ENCODE results near the gene TRRAP.
"Not testable (repeated sequence)": the region's sequence is repeated elsewhere in the genome, so short reads cannot be mapped to it uniquely, and the experiment has no call there.

Gene TRRAP

DNA sequence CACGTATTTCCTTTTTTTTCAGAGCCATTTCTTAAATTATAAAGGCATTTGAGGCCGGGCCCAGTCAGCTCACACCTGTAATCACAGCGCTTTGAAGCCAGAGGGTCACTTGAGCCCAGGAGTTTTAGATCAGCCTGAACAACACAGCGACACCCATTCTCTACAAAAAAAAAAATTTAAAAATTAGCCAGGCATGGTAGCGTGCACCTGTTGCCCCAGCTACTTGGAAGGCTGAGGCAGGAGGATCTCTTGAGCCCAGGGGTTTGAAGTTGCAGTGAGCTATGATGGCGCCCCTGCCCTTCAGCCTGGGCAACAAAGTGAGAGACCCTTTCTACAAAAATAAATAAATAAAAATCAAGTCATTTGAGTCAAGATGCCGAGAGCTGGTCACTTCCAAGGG is 11.6 kb upstream of the TRRAP start:
- DNase-seq = no peak

DNA sequence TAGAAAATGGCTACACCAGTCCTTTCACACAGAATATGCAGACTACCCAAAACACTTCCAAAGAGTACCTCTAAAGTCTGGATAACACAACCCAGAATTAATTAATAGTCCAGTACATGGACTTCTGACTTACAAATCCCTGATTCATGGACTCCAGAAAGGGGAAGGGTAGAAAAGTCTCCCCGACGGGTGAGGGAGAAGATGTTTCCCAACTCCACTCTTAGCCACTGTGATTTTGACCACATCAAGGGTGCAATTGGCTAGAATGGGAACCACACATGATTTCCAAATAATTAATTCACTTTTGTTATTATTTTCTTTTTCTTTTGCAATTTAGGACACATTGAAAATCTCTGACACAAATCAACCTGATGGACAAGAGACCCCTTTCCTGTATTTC is 9.9 kb upstream of the TRRAP start:
- DNase-seq = no peak

DNA sequence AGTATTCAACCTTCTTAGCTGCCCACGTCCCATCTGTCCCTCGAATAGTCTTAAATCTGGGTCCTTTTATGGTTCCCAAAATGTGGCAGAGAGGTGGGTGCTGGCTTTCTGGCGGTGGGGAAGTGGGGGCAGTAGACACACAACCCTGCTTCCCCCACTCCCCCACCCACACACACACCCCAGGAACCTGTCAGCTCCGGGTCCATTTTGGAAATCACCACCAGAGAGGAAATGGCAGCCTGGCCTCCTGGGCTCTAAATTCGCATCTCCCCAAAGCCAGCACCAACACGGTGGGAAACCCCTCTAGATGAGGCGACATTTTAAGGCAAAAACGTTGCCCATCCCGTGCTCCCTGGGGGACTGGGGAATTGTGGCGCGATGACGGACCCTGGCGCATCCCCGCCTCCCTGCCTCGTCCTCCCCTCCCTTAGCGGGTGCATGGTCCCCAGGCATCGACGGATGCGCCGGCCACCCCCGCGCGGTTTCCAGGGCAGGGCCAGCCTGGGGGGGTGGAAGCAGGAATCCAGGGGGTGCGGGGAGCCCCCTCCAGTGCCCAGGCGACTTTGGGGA is 9.2 kb upstream of the TRRAP start:
- no peak for DNase-seq

DNA sequence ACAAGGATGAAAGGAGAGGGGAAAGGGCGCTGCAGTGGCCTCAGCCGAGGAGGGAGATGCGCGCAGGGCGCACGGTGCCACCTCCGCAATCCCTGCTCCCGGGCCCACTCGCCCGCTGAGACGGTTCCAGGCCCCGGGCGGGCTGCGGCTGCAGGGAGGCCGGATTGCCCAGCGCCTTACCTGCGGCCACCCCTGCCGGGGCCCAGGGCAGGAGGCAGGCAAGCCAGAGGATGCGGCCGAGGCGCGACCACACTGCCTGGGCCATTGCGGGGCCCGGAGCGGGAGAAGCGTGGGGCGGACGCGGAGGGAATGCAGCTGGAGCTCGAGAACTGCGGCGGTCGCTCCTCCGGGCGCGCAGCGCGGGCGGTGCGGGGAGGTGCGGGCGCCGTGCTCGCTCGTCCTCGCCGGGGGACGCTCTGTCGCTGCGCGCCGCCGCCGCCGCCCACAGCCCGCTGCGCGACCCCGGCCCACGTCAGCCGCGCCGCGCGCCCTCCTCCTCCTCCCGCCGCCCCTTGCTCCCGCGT is 8.7 kb upstream of the TRRAP start, which contains the start of gene TMEM130:
TSS of gene TMEM130 (minus strand) at position 418 of the 524 bp plus-strand sequence. CDS start at position 265, 153 bp downstream.
- peak; percentile 70 for DNase-seq

DNA sequence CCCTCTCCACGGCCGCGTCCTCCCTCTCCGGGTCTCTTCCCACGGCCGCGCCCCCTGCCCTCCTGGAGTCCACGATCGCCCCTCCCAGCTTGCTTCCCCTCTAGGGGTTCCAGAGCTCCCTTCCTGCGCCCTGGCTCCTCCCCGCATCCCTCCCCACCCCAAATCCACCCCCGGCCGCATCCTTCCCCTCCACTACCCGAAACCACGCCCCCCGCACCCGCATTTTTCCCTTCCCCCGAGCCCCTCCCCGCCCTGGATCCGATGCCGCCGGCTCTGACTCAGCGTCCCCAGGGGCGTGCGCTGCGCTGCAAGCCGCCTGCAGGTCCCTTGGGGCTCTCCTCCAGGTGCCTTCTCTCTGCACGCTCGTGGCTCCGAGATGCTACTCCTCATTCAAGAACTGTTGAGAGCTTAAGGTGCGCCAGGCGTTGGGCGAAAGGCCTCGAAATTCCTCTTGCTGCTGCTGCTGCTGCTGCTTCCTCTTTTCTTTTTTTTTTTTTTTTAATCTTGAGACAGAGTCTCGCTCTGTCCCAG is 8.1 kb upstream of the TRRAP start:
- DNase-seq = peak; percentile 76

DNA sequence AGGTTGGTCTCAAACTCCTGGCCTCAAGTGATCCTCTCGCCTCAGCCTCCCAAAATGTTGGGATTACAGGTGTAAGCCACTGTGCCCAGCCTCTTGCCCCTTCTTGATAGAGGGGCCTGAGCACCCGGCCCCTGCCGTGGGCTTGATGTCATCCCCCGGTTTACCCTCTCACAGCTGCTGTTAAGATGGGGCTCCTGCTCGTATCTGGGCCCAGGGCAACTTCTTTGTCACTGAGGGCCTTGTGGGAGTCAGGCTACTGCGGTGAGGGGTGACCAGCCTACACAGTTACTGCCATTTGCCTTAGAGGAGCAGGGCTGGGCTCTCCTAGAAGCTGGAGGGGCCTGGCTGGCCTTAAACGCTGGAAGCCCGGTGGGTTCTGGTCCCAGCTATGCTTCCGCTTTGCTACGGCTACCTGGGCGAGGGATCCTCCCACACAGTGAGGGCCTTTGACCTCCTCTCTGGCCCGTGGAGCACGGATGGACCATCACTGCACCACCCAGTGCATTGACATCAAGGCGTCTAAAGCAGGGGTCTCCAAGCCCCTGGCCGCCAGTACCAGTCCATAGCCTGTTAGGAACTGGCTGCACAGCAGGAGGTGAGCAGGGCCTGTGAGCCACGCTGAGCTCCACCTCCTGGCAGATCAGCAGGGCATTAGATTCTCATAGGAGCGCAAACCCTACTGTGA is 7.4 kb upstream of the TRRAP start:
- no peak for DNase-seq

DNA sequence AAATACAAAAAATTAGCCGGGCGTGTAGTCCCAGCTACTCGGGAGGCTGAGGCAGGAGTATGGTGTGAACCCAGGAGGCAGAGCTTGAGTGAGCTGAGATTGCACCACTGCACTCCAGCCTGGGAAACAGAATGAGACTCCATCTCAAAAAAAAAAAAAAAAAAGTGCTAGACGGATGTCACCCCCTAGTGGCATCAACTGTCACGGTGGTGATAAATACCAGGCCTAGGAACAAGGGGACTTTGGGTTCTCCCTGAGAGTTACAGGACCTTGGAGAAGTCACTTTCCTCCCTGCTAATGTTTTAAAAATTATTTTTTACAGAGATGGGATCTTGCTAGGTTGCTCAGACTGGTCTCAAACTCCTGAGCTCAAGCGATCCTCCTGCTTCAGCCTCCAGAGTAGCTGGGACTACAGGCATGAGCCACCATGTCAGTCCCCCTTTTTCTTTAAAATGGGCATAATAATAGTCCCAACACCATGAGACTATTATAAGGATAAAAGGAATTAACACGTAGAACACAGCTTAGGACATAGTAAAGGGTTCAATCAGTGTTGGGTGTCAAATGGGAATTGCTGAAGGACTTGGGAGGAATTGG is 5.9 kb upstream of the TRRAP start:
- peak; percentile 36 for DNase-seq

DNA sequence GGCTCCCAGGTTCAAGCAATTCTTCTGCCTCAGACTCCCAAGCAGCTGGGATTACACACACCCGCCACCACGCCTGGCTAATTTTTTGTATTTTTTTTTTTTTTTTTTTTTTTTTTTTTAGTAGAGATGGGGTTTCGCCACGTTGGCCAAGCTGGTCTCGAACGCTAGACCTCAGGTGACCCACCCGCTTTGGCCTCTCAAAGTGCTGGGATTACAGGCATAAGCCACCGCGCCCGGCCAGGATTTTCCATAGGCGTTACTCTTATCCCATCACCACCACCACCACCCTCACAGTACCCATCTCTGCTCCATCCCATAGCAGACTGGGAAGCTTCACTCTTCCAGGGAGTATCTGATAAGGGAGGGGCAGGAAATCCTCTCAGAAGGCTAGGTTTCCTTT is 4.7 kb upstream of the TRRAP start:
- not testable (repeated sequence) for DNase-seq

DNA sequence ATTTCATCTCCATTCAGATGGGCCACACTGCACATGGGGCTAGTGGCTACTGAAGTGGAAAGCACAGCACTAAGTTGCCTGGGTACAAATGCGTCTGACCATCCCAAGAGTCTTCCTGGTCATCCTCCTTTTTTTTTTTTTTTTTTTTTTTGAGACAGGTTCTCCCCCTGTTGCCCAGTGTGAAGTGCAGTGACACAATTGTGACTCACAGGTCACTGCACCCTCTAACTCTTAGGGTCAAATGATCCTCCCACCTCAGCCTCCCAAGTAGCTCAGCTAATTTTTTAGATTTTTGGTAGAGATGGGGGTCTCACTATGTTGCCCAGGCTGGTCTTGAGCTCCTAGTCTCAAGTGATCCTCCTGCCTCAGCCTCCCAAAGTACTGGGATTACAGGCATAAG is 3.4 kb upstream of the TRRAP start:
- no peak for DNase-seq

DNA sequence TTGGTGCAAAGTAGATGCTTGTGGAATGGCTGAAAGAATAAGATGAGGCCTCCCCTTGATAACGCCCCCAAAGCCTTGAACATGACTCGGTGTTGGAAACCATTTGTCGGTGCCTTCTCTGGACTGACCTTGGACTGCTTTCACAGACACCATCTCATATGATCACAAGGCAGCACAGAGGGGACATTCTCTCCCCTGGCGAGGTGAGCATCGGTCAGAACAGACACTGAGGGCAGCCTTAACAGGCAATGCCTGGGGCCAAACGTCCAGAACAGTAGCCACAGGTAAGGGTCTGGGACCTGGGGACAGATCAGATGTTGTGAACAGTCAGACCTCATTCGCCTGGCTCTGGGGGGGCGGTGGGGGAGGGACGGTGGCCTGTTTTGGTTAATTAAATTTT is 2.8 kb upstream of the TRRAP start:
- DNase-seq = no peak

DNA sequence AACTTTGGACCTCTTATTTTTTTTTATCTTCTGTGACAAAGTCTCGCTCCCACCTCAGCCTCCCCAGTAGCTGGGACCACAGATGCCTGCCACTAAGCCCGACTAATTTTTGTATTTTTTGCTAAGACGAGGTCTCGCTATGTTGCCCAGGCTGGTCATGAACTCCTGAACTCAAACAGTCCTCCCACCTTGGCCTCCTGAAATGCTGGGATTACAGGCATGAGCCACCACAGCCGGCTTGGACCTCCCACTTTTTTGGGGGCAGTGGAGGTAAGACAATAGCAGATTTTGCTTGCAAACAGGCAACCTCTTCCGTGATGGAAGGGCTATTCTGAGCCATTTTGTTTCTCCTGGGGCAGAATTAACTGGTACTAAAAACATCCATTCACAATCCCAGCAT is 1.2 kb upstream of the TRRAP start:
- DNase-seq = no peak

DNA sequence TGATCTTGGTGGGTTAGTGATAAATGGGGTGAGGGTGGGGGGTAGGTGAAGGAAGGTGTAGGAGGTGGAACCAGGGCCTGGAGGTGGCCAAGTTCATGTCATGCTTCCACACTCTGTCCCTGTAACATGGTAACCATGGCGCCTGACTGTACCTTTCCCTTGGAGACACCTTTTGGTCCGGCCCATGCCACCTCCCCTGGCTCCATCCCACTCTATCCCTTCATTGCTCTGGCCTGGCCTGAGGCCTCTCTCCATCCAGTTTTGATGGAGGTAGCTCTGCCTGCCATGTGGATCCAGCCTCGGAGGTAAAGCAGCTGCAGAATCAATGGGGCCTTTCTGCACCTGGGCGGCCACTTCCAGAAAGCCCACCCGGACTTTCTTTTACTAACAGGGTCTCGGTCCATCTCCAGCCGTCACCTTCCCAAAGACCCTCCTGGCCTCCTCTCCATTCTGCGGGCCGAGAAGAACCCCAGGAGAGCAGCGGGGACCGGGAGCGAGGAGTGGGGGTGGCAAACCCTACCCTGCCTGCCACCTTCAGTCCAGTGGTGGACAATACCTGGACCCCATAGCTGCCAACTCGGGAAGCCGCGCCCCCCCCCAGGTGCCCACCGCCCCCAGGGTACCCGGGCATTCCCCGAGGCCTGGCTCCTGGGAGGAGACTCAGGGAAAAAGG is 504 bp upstream of the TRRAP start:
- no peak for DNase-seq

DNA sequence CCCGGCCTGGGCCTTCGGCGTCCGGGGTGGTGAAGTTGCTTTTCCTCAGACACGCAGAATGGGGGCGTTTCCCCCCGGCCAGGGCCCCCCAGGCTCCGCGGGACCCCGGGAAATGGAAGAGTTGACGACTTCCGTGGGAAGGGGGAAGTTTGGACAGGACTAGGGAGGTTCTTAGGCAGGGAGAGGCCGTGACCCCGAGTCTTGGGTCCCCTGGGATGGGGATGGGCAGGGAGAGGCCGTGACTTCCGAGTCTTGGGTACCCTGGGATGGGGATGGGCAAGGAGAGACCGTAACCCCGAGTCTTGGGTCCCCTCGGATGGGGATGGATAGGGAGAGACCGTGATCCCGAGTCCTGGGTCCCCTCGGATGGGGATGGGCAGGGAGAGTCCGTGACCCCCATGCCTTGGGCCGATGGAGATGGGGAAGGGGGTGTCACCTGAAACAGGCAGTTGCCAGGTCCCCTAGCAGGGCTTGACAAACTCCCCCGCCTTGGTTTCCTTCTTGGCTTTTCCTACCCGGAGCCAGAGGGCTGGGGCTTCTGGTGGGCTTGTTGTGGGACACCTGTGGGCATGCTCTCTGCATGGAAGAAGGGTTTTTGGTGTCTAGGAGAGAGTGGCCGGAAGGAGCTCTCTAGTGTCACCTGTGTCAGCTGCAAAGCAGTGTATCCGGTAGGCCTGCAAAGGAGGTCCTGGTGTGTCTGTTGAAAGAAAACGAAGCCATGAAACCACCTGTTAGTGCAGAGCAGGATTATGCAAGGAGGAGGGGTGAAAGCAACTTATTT is 1.1 kb downstream of the TRRAP start:
- DNase-seq = peak; percentile 30

DNA sequence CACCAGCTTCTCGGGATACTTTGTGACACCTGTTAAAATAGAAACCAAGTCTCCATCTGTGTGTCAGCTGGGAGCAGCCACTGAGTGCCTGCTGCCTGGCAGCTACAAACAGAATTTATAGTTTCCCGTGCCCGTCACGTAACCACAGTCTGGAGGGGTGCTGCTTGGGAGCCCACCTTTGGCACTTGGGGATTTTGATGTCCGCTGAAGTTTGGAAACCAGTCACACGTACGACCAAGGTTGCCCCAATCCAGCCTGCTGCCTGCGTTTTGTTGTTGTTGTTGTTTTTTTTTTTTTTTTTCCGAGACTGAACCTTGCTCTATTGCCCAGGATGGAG is 1.6 kb downstream of the TRRAP start:
- no peak for DNase-seq

DNA sequence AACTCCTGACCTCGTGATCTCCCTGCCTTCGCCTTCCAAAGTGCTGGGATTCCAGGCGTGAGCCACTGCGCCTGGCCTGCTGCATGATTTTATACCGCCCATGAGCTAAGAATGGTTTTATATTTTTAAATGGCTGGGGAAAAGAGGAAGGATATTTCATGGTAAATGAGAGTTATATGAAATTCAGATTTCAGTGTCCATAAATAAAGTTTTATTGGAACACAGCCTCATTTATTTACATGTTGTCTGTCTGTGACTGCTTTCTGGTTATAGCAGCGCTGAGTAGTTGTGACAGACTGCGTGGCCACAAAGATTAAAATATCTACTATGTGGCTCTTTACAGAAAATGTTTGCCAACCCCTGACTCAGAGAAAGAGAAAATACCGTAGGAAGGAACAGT is 2.2 kb downstream of the TRRAP start:
- DNase-seq = no peak

DNA sequence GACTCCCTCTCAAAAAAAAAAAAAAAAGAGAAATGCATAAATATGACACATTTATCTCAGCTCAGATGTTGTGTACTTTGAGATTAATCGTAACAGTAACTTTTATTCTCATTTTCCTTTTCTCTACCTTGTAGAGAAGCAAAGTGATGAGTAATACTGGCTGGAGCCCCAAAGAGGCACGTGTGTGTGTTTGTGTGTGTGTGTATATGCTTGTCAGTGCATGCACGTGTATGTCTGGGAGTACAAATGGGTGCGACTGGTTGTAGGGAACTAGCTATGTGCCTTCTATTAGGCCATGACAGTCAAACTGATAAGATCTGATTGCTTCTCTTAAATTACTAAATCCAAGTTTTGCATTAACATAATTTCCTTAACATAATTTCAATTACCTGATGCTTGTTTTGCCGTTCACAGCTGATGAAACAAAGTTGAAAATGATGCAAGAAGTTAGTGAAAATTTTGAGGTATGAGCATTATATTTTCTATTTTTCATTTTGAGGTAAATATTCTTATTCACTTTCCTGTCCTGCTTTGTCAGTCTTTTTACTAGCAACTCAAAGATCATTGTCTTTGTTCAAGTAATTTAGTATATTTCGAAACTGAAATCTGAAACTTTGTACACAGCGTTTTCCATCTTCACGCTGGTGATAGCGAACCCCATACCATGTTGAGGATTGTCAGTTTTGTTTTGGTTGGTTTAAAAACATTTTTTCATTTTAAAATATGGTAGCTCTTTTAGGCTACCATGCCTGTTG is 3.4 kb downstream of the TRRAP start:
- no peak for DNase-seq

DNA sequence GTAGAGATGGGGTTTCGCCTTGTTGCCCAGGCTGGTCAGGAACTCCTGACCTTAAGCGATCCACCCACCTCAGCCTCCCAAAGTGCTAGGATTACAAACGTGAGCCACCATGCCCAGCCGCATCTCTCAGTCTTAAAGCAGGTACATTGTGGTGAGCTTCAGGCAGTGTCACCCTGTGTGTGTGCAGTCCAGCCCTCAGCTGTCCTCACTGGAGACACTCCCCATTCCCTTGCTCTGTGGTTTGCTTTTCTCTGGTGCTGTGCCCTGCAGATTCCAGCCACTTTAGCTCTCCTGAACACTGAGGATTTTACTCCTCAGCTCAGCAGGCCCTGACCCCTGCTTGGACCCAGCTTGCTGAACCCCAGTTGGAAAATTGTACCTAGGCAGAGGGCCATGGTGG is 6.1 kb downstream of the TRRAP start:
- DNase-seq = no peak

DNA sequence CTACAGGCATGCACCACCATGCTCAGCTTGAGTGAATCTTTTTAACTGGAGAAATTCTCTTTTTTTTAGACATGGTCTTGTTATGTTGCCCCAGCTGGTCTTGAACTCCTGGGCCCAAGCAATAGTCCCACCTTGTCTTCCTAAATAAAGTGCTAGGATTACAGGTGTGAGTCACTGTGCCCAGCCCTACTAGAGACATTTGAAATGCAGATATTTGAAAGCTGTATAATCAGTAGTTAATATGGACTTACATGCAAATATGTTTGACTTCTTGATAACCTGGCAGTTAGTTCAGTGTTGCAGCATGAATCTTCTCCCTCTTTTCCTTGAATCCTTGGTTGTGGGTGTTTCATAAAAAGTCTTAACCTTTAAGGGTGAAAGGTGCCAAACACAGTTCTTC is 8.7 kb downstream of the TRRAP start:
- DNase-seq = no peak

DNA sequence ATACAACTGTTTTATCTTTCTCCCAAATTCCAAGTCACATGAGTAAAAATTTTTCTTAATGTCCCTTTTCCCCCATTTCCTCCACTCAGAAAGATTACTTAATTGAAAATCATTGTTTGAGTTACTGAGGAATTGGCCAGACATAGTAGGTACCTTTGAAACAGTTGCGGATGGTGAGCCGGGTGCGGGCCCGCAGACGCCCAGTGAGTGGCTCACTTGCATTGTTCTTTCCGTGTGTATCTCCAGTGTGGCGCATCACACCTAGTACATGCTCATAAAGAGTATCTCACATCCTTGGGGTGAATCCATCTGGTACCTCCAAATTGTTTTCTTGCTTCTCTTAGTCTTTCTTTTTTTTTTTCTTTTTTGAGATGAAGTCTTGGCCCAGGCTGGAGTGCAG is 14.3 kb downstream of the TRRAP start:
- DNase-seq = no peak

DNA sequence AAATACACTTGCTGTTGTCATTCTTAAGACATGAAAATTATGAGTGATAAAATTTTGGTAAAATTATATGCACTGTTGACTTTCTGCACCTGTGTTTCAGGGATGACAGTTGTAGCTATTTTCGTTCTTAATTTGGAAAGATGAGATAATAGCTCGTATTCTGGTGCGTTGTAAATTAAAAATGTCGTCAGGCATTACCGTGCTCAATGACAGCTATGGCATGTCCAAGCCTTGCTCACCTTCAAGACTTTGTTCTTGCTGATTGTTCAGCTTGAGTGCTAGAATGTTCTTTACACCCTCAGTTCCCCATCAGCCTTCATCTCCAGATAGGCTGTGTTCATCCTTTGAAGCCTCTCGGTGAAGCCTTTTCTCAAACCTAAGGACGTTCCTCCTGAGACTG is 21.5 kb downstream of the TRRAP start:
- no peak for DNase-seq

DNA sequence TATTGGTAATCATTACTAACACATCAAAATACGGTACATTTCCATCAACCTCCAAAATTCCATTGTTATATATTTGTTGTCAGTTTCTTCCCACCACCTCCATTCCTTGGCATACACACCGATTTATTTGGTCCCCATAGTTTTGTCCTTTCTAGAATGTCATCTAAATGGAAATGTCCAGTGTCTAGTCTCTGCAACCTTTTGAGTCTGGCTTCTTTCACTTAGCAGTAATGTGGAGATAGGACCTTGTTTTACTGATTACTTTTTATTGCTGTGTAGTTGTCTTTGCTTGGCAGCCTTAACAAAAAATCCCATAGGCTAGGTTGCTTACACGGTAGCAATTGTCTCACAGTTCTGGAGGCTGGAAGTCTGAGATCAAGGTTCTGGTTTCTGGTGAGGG is 22.5 kb downstream of the TRRAP start:
- no peak for DNase-seq

DNA sequence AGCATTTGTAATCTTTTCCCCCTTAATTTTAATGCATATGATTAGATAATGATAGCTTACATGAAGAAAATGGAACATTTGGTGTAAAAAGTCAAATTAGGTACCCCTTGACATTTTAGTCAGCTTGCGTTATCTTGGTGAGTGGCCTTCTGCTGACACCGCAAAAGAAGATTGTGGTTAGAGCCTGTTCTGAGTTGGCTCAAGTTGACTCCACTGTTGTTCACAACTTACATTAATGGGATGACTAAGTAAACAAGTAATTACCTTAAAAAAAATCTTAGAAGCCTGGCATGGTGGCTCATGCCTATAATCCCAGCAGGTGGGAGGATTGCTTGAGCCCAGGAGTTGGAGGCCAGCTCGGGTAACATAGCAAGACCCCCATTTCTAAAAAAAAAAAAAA is 24.2 kb downstream of the TRRAP start:
- no peak for DNase-seq

Measured in eye (tissue), 1 donor.